ENCODE data around the gene OSBP2. TPM values are rescaled to one million over a fixed set of nuclear protein-coding genes. Genes with fewer than 3 reads are reported as not detected.

OSBP2 gene
- total RNA-seq, 2 experiments from 2014 or later: 0.40 to 0.63 TPM

DNA sequence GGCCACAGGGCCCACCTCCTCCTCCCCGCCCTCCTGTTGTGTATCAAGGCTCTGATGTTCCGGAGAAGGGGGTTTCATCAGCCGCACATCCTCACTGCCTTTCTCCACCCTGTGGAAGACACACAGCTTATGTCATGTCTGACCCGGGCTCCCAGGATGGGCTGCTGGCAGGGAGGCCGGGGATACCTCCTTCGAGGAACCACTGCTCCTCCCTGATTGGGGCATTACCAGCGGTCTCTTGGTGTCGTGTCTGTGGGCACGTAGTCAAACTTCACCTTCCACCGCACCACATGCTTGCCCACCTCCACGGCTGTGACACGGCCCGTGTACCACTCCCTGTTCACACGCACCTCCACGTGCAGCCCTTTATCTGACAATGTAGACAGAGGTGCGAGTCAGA is 238.0 kb downstream of the OSBP2 start:
- POLR2A ChIA-PET: no interaction called here
- CTCF ChIA-PET: no interaction called here

DNA sequence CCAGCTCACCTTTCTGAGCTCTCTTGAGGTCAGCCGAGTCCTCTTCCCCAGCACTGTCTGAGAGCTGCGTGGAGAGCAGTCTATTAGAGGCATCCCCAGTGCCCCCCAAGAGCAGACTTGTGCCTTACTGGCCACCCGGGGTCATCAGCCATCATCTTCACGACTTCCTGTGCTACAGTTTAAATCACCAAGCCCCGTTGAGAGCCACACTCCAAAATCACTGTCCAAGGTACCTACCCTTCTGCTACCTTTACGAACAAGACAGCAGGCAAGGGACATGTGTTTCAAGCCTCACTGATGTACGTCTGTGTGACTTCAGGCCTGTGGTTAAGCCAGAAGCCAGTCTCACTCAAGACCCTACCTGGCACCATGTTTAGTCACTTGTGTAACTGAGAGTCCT is 238.8 kb downstream of the OSBP2 start:
- POLR2A ChIA-PET: no interaction called here
- CTCF ChIA-PET: no interaction called here

DNA sequence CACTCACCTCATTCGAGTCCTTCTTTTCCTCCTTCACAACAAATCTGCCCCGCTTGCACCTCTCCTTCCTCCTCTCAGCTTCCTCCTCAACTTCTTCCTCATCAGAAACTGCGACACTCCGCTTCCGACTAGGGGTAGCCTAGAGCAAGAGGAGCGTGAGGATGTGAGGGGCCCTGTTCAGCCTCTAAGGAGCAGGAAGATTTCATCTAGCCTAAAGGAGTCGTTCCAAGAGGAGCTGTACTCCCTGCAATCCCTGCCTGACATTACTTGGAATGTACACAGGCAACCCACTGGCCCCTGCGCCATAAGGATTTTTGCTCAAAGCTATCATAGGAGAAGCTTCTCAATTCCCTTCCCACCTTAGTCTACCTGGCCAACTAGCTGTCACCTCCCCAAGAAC is 239.4 kb downstream of the OSBP2 start:
- CTCF ChIA-PET: no interaction called here
- POLR2A ChIA-PET: no interaction called here

DNA sequence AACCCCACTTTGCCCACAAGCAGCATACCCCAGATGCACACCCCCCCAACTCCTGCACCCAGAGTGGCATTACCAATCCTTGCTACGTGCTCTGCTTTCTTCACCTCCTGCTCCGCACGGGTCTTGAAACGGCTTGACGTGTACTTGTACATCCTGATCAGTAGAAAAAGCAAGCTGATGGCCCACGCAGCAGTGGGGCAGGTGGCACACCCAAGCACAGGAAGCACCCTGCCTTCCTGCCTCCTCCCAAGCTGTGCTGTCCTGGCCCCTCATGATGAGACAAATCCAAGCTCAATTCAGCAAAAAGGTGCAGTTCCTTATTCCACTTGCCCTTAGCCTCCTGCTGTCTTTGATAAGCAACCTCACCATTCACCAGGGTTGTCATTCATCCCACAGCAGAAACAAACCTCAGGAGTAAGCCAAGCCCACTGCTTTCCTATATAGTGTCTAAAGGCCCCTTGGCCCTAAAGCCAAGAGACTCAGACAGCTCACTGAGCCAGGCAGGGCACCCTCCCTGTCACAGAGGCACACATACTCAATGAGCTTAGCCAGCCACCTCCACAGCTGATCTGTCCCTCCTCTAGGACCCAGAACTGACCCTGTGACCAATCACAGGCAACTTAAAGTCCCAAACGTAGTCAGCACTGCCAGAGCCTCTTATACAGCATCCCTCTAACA is 246.2 kb downstream of the OSBP2 start:
- ChIA-PET CTCF (interaction anchor here (1.0 kb wide), 1 partner anchor 144 kb away, joined by 3 read pairs; no protein-coding TSS in a partner anchor), POLR2A (interaction anchor here (2.3 kb wide), 1 partner anchor 28 kb away, joined by 9 read pairs; the partner anchor contains the start of genes MORC2 and TUG1)

- ChIA-PET POLR2A (interaction anchor here (2.3 kb wide), 1 partner anchor 28 kb away, joined by 9 read pairs; the partner anchor contains the start of genes MORC2 and TUG1), CTCF (interaction anchor here (1.0 kb wide), 1 partner anchor 144 kb away, joined by 3 read pairs; no protein-coding TSS in a partner anchor)
These were observed 246.7 kb downstream of the OSBP2 start for GRCh38 chr22:30941363-30941740.

GRCh38 chr22:30943368-30943767 is 248.7 kb downstream of the OSBP2 start:
- ChIA-PET POLR2A (no interaction called here), CTCF (no interaction called here)

DNA sequence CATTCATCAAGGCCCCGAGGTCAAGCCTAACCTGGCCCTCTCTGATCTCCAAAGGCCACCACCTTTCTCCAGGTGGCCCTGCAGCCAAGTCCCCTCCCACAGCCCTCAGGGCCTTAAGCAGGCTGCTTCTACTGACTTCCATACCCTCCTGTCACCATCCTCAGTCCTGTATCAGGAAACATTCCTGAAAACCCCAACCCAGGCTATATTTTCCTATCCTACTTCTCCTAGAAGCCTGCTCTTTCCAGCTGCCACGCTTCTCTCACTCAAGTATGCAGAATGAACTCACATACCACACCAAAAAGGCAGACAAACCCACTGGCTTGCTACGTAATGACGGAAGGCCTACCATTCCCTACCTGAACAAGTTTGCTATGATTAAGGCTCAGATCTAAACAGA is 250.3 kb downstream of the OSBP2 start:
- CTCF ChIA-PET: interaction anchor here (1.0 kb wide), 1 partner anchor 8 kb away, joined by 3 read pairs; no protein-coding TSS in a partner anchor
- POLR2A ChIA-PET: interaction anchor here (0.6 kb wide), 1 partner anchor 140 kb away, joined by 3 read pairs; no protein-coding TSS in a partner anchor

GRCh38 chr22:30945653-30946052 is 251.0 kb downstream of the OSBP2 start:
- ChIA-PET POLR2A (no interaction called here), CTCF (interaction anchor here (1.0 to 1.1 kb wide), 2 partner anchors 8 to 203 kb away, joined by 3 read pairs; no protein-coding TSS in a partner anchor)

GRCh38 chr22:30946354-30946753 is 251.7 kb downstream of the OSBP2 start:
- ChIA-PET CTCF (interaction anchor here (0.9 to 1.1 kb wide), 4 partner anchors 10 to 203 kb away, joined by 3 to 5 read pairs (median 3); no protein-coding TSS in a partner anchor), POLR2A (no interaction called here)

GRCh38 chr22:30947173-30947815 is 252.6 kb downstream of the OSBP2 start:
- CTCF ChIA-PET: interaction anchor here (0.6 to 1.0 kb wide), 6 partner anchors 9 to 327 kb away, joined by 3 to 5 read pairs (median 4); no protein-coding TSS in a partner anchor
- POLR2A ChIA-PET: no interaction called here

GRCh38 chr22:30947816-30948454 is 253.3 kb downstream of the OSBP2 start:
- POLR2A ChIA-PET: no interaction called here
- CTCF ChIA-PET: interaction anchor here (0.6 kb wide), 1 partner anchor 8 kb away, joined by 3 read pairs; no protein-coding TSS in a partner anchor

DNA sequence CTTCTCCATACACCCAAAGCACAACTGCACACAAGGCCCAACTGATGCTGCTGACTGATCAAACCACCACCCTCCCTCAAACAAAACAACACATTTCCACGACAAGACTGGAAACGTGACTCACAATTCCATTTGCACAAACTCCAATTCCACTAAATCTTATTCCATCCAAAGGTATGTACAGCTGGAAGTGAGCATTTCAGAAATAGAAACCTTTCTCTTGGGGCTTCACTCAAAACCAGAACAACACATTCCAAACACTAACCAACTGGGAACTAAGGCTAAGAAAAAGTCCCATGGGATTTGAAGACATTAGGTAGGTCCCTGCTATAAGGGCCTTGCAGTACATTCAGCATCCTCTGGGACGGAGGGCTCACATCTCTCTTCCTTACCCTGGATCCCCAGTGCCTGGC is 254.3 kb downstream of the OSBP2 start:
- CTCF ChIA-PET: no interaction called here
- POLR2A ChIA-PET: no interaction called here

- ChIA-PET POLR2A (no interaction called here), CTCF (no interaction called here)
These were observed 255.4 kb downstream of the OSBP2 start for GRCh38 chr22:30949934-30950660.

GRCh38 chr22:30953206-30953605 is 258.5 kb downstream of the OSBP2 start:
- CTCF ChIA-PET: interaction anchor here (2.1 kb wide), 1 partner anchor 132 kb away, joined by 7 read pairs; no protein-coding TSS in a partner anchor
- POLR2A ChIA-PET: no interaction called here

DNA sequence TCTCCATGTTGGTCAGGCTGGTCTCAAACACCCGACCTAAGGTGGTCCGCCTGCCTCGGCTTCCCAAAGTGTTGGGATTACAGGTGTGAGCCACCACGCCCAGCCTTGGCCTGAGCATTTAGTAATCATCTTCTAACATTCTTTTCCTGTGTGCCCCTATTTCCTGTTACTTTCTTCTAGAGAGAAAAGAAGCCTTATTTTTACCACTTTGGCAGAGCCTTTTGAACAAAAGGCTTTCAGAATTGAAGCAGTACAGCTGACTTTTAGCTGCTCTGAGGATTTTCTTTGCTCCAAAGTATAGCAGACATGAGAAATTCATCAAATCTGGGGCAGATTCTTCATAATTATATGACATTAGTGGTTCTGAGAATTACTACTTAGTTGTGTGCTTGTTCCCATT is 260.5 kb downstream of the OSBP2 start:
- ChIA-PET POLR2A (interaction anchor here (0.6 kb wide), 1 partner anchor 94 kb away, joined by 3 read pairs; no protein-coding TSS in a partner anchor), CTCF (no interaction called here)

Other genes starting within 250 kb of the OSBP2 start
- not detected for gene SEC14L3, start 222.9 kb upstream of the OSBP2 start, total RNA-seq
- not detected for gene SEC14L4, start 189.2 kb upstream of the OSBP2 start, total RNA-seq
- gene SEC14L6, start 148.1 kb upstream of the OSBP2 start, total RNA-seq: not detected
- gene GAL3ST1, start 120.2 kb upstream of the OSBP2 start, total RNA-seq: not detected
- gene PES1, start 103.0 kb upstream of the OSBP2 start, total RNA-seq: 100 to 1,000 TPM; 183 to 184 TPM
- under 1 TPM in 1 of 2 experiments, not detected in 1; 0.19 TPM for gene TCN2, start 87.7 kb upstream of the OSBP2 start, total RNA-seq
- gene SLC35E4, start 59.1 kb upstream of the OSBP2 start, total RNA-seq: 1 to 10 TPM; 6.7 to 6.8 TPM
- 10 to 100 TPM; 10.4 to 11.5 TPM for gene DUSP18, start 27.0 kb upstream of the OSBP2 start, total RNA-seq

All from activated CD8-positive, alpha-beta memory T cell treated with anti-CD3 and anti-CD28 coated beads for 36 hours (primary cell).